T-helper 22 cell (primary cell): ENCODE results near the gene MGA.

Source experiments
- DNase-seq: peaks from one replicate; pipeline ENCODE4 v3.0.0-alpha.2; 2020; ENCODE audit warnings: low read depth

The MGA gene

DNA sequence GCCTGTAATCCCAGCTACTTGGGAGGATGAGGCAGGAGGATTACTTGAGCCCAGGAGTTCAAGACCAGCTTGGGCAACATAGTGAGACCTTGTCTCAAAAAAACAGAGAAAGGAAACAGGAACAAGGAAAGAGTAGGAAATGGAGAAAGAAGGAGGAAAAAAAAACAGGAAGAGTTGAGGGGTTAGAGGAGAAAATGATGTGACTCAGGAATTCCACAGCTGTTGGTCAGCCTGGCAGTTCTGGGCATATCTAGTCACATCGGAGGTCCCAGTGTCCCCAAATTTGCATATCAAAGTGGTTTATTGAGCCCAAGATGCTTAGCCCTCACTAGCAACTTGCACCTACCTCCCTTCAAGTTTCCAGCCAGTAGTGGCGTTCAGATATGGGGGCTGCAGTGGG is 148.9 kb downstream of the MGA start:
- no peak for DNase-seq

DNA sequence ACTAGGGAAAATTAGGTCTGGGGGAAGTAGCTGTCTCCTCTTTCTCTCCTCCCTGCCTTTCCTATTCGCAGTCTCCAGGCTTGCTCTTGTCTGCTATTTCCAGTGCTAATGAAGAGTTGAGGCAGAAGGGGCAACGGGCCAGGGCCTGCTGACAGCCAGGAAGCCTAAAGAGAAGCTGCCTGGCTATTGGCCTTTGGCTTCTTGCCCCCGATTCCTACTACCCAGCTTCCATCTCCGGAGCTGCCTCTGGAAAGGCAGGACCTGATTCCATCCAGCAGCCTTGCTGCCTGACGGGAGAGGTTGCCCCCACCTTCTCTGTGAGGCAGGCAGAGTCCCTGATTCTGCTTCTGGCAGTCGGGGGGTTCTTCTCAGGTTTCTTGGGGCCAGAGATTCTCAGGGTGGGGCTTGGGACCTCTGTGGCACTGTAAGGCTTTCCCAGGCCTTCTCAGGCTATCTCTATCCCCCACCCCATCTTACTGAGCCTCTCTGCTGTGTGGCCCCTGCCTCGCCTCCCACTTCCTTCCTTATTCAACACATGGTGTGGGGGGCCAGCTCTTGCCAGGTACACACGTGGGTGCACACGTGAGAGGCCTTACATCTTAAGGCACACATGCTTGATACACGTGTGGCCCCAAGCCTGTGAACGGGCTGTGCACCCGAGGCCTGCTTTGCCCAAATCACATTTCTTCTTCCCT is 149.5 kb downstream of the MGA start:
- no peak for DNase-seq

DNA sequence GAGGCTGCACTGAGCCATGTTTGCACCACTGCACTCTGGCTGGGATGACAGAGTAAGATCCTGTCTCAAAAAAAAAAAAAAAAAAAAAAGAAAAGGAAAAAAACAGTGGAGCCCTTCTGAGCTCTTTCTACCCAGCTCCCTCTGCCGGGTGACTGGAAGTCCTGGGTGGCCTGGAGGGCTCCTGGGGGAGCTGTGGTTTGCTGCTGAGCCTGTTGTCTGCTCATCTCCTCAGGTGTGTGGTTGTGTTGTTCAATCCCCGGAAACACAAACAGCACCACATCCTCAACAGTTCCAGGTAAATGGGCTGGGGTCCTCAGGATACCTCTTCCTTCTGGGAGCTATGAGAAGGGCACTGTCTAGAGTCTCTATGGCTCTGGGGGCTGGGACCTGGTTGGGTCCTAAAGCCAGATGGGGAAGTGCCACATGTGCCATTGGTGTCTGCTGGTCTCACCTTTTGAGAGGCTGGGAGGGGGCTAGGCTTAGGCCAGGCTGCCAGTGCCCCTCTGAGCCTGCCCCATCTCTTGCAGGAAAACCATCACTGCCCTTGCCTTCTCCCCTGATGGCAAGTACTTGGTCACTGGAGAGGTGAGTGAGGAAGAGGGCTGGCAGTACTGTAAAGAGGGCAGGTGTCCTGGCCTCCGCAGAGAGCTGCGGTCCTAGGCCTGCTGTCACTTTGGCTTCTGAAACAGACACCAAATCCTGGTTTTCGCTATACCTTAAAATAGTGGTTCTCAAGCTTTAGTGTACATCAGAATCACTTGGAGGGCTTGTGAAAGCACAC is 150.6 kb downstream of the MGA start:
- DNase-seq, result no peak

DNA sequence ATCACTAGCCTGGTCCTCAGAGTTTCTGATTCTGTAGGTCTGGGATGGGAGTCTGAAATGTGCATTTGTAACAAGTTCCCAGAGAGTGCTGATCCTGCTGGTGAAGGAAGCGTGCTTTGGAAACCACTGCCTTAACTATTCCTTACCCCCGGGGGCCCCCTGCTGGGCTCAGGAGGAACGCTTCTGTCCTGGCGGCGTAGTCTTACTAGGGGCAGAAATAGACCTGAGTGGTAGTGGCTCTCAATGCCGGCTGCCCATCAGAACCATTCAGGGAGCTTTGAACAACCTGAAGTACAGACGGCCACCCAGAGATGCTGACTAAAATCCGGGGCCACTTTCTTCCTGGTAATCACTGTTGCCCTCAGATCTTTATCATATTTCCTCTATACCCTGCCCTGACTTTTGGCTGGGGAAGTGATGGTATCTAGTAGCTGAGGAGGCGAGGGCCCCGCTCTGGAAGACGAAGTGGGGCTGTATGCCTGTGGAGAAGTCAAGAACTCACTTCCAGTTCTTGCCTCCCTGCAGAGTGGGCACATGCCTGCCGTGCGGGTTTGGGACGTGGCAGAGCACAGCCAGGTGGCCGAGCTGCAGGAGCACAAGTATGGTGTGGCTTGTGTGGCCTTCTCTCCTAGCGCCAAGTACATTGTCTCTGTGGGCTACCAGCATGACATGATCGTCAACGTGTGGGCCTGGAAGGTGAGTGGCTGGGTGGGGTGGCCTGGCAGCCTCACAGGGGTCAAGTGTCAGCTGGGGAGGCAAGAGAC is 151.4 kb downstream of the MGA start:
- peak; percentile 45 for DNase-seq

DNA sequence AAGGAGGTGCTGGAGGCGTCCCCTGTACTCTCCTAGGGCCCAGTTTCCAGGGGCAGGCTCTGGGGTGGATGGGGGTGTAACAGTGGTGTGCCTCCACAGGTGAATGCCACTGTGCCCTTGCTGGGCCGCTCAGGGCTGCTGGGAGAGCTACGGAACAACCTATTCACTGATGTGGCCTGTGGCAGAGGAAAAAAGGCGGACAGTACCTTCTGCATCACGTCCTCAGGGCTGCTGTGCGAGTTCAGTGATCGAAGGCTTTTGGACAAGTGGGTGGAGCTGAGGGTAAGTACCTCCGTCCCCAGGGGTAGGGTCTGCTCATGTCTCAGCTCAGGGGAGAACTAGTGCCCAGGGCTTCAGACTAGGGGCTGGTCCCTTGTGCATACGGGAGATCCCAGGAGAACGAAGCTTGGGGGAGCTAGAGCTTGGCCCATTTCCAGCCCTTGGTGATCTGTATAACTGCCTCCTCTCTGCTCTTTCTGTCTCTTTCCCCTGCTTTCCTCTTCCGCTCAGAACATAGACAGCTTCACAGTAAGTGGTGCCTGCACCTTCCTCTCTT is 152.7 kb downstream of the MGA start:
- DNase-seq, result no peak

DNA sequence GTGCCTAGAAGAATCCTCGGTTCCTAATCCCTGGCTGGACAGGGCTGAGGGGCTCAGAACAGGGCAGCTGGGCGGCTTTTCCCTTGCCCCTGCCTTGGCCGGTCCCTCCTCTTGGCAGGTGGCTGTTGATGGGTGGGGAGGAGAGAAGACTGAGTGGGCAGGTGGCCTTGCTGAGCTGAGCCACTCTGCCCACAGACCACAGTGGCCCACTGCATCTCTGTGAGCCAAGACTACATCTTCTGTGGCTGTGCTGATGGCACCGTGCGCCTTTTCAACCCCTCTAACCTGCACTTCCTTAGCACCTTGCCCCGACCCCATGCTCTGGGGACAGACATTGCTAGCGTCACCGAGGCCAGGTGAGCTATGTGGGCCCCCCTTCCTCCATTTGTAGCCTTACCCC is 153.2 kb downstream of the MGA start:
- no peak for DNase-seq

DNA sequence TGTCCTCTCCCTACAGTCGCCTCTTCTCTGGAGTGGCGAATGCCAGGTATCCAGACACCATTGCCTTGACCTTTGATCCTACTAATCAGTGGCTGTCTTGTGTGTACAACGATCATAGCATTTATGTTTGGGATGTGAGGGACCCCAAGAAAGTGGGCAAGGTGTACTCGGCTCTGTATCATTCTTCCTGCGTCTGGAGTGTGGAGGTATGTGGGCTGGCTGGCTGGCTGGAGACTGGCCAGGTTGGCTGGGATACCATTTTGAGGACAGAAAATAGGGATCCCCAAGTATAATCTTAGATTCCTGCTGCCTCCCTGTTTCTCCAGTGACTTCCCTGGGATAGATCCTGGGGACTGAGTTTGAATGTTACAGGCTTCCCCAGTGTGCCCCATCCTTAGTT is 154.3 kb downstream of the MGA start:
- no peak for DNase-seq

DNA sequence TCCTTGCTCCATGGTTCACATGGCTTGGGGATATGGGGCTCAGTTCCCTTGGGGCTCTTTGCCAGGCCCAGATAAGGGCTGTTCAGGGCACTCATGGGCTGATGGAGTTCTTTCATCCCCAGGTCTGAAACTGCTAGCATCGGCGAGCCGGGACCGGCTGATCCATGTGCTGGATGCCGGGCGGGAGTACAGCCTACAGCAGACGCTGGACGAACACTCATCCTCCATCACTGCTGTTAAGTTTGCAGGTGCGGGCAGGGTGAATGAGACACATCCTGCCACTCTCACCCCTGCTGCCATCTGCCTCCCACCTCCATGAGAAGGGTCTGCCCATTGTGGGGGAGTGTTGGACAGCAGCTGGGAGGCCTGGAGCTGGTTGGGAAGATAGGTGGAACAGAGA is 156.6 kb downstream of the MGA start:
- no peak for DNase-seq

DNA sequence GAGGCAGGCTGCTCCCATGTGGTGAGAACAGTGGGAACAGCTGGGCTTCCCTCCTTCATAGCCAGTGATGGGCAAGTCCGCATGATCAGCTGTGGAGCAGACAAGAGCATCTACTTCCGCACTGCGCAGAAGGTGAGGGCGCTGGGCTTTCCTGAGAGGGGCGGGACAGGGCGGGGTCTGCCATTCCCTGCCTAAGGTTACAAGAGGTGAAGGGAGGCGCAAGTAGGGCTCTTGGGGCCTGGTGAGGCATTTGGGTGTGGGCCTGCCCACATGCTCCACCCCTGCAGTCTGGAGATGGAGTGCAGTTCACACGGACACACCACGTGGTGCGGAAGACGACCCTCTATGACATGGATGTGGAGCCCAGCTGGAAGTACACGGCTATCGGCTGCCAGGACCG is 157.1 kb downstream of the MGA start:
- DNase-seq, result no peak

DNA sequence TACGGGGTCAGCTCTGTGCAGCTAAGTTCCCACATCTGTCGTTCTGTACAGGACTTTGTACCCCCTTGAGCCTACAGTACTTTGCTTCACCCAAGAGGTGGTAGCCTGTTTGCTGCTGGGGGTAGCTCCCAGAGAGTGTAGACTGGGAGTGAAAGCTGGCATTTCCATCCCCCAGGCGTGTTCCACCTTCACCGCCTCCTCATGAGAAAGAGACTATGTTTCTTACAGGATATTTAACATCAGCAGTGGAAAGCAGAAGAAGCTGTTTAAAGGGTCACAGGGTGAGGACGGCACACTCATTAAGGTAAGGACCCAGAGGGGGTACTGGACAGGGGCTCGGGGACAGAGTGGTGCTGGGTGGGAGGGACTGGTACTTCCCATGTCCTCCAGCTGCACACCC is 157.6 kb downstream of the MGA start:
- no peak for DNase-seq

DNA sequence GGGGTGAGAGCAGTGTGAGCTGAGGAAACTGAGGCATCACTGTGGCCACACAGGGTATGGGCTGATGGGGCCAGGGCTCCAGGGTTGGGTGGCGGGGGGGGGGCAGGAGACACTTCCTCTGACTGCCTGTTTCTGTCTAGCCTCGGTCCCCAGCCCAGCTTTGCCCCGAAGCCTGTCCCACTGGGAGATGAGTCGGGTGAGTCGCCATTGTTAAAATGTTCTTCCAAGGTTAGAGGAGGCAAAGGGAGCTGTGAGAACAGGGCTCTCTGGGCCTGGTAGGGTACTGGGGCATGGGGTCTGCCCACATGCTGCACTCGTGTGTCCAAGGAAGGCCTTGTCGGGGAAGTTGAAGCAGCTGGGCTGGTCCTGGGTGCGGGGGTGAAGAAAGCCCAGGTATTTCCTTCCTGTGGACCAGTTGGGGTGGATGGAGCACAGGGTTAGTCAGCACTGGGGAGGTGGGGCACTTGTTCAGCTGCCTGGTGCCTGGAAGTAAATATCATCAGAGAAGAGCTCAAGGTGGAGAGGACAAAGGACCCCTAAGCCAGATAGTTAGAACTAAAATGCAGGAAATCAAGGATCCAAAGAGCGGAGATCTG is 159.3 kb downstream of the MGA start:
- no peak for DNase-seq

DNA sequence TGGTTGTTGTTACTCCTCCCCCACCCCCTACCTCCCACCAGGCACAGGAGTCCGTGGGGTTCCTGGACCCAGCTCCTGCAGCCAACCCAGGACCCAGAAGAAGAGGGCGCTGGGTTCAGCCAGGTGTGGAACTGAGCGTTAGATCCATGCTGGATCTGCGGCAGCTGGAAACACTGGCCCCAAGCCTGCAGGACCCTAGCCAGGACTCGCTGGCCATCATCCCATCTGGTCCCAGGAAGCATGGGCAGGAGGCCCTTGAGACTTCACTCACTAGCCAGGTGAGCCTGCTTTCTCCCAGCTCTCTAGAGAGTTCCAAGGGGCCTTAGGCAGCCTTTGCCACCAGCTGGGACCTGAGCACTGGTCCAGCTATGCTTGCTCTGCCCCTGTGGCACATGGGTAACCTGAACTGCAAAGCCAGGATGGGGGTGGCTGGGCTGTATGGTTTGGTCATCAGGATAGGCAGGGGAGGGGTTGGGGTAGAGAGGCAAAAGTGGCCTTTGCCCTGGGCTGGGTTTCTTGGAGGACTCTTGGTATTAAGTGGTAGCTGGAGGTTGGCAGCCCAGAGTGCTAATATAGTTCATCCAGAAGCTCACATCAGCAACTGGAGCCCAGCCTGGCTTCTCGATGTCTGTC is 160.7 kb downstream of the MGA start:
- no peak for DNase-seq

DNA sequence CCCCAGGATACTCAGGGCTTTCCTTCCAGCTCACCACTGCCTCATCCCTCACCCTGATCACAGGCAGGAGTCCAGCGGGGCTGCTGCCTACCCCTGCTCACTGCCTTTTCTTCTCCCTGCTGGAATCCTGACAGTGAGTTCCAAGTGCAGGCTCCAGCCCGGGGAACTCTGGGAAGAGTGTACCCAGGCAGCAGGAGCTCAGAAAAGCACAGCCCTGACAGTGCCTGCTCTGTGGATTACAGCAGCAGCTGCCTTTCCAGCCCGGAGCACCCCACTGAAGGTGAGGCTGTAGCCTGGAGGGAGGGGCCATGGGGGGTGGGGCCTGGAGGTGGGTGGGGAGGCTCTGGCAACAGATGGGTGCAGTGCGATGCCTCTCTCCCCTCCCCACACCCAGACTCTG is 161.6 kb downstream of the MGA start:
- no peak for DNase-seq

DNA sequence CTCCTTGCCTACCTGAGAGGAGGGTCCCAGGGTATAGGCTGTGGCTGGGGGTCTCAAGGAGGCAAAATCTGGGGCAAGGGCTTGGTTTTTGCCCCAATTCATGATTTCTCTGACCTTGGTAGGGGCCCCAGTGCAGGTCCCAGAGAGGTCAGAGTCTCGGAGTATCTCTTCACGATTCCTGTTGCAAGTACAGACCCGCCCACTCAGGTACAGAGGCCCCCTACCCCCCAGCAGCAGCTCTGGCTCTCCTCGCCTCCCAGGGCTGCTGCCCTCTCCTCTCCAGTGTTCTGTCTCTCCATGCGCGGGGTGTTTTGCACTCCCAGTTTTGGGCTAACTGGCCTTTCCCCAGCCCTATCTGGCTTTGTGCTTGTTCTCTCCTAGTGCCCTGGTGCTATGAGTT is 162.3 kb downstream of the MGA start:
- no peak for DNase-seq
